Astrocyte of the spinal cord (primary cell): Measurements from ENCODE around the gene RNF4.
"Not testable (repeated sequence)": the region's sequence is repeated elsewhere in the genome, so short reads cannot be mapped to it uniquely, and the experiment has no call there.

Source experiments
- DNase-seq: peaks from one replicate; pipeline ENCODE4 v3.0.0; 2011; ENCODE audit warnings: low read depth, low spot score
- H3K4me3 ChIP-seq: 2 replicates; pipeline ENCODE4 v1.5.1; 2011; ENCODE audit warnings: low read depth, mild to moderate bottlenecking, low read length, moderate library complexity
- CTCF ChIP-seq: IDR thresholded peaks from 2 replicates; pipeline ENCODE4 v1.5.1; 2012; ENCODE audit warnings: low read depth, mild to moderate bottlenecking, low read length, inconsistent platforms
- in situ Hi-C: cut with HindIII; loops from 2 replicates; pipeline ENCODE4 v1.10.0; 2017; ENCODE audit warnings: low sequenced_read_pairs

Gene RNF4

GRCh38 chr4:2465032-2465431, 3.9 kb upstream of the RNF4 start:
- no peak for TF ChIP-seq CTCF
- no peak for DNase-seq
- H3K4me3 ChIP-seq = no peak overlapping the region
- in situ Hi-C loops = no loop called here

GRCh38 chr4:2465544-2465943, 3.4 kb upstream of the RNF4 start:
- in situ Hi-C loops, H3K4me3 ChIP-seq, DNase-seq: not testable (repeated sequence)

- in situ Hi-C loops = no loop called here
- DNase-seq = no peak
- peak overlapping the region; percentile 92 for H3K4me3 ChIP-seq
- no peak for TF ChIP-seq CTCF
Observed at GRCh38 chr4:2469192-2469984, 482 bp downstream of the RNF4 start.

GRCh38 chr4:2470791-2471190, 1.9 kb downstream of the RNF4 start:
- H3K4me3 ChIP-seq = peak overlapping the region; percentile 2
- in situ Hi-C loops = no loop called here
- TF ChIP-seq CTCF = no peak
- DNase-seq = no peak

GRCh38 chr4:2472187-2472586, 3.3 kb downstream of the RNF4 start:
- no peak overlapping the region for H3K4me3 ChIP-seq
- no peak for TF ChIP-seq CTCF
- DNase-seq = no peak
- in situ Hi-C loops = no loop called here

- in situ Hi-C loops = no loop called here
- no peak for TF ChIP-seq CTCF
- no peak for DNase-seq
- H3K4me3 ChIP-seq = no peak overlapping the region
Observed at GRCh38 chr4:2478229-2478628, 9.3 kb downstream of the RNF4 start.

- DNase-seq = no peak
- no peak overlapping the region for H3K4me3 ChIP-seq
- in situ Hi-C loops = no loop called here
- TF ChIP-seq CTCF = no peak
Observed at GRCh38 chr4:2480649-2481048, 11.7 kb downstream of the RNF4 start.
